Nephron (organoid): ENCODE measurements around the gene PARVB.

Source experiments
- H3K27ac Mint-ChIP-seq, 3 experiments: 2 replicates each; pipeline ENCODE4 v1.8.0; 2020; ENCODE audit warnings: mixed read lengths in 3 of 3, mild to moderate bottlenecking in 2 of 3, moderate library complexity in 1 of 3
- H3K27me3 Mint-ChIP-seq: 2 replicates; pipeline ENCODE4 v1.8.0; 2021; ENCODE audit warnings: low read depth, mild to moderate bottlenecking, moderate library complexity, mixed read lengths
- H3K36me3 Mint-ChIP-seq: 2 replicates; pipeline ENCODE4 v1.8.0; 2020; ENCODE audit warnings: low read depth, mixed read lengths
- H3K4me1 Mint-ChIP-seq: 2 replicates; pipeline ENCODE4 v1.8.0; 2020; ENCODE audit warnings: mixed read lengths
- H3K4me3 Mint-ChIP-seq, 3 experiments: 2 replicates each; pipeline ENCODE4 v1.8.0; 2020; ENCODE audit warnings: mild to moderate bottlenecking in 3 of 3, mixed read lengths in 3 of 3, moderate library complexity in 2 of 3
- H3K9me3 Mint-ChIP-seq: 2 replicates; pipeline ENCODE4 v1.8.0; 2020; ENCODE audit warnings: mixed read lengths
- TF ChIP-seq, protein P1 (sequence below), 3 experiments: fragments of 200-600 bp; sonication (generic); IDR thresholded peaks; one replicate each; pipeline ENCODE4 v1.5.0; 2021; ENCODE audit warnings: antibody characterized with exemption in 3 of 3; ENCODE audit not compliant: unreplicated experiment in 3 of 3

PARVB gene

DNA sequence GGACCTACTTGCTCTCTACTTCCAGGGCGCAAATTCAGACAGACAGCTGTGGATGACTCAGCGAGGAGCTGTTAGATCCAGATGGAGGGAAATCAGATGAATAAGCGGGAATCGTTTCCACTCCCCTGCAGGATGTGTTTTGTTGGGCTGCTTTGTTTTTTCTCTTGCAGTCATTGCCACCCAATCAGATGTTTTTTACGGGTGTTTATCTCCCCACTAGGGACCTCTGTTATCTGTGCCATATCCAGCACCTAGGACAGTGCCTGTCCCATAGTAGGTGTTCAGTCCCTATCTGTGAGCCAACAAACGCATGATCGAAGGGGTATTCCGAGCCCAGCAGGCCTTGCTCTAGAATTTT, 105.5 kb downstream of the PARVB start:
- Mint-ChIP-seq H3K36me3 (peaks cover 16% of the 10 kb centered on the region), H3K27me3 (peaks cover 5% of the 10 kb centered on the region), H3K4me1 (peaks cover 14% of the 10 kb centered on the region), H3K4me3 (no peak overlapping the region), H3K9me3 (peaks cover 22% of the 10 kb centered on the region), H3K27ac (no peak overlapping the region)
- TF ChIP-seq, protein P1, sequence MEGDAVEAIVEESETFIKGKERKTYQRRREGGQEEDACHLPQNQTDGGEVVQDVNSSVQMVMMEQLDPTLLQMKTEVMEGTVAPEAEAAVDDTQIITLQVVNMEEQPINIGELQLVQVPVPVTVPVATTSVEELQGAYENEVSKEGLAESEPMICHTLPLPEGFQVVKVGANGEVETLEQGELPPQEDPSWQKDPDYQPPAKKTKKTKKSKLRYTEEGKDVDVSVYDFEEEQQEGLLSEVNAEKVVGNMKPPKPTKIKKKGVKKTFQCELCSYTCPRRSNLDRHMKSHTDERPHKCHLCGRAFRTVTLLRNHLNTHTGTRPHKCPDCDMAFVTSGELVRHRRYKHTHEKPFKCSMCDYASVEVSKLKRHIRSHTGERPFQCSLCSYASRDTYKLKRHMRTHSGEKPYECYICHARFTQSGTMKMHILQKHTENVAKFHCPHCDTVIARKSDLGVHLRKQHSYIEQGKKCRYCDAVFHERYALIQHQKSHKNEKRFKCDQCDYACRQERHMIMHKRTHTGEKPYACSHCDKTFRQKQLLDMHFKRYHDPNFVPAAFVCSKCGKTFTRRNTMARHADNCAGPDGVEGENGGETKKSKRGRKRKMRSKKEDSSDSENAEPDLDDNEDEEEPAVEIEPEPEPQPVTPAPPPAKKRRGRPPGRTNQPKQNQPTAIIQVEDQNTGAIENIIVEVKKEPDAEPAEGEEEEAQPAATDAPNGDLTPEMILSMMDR (IDR thresholded peaks at IDR 0.05; ENCODE audit: unreplicated experiment in 3 of 3): no peak

DNA sequence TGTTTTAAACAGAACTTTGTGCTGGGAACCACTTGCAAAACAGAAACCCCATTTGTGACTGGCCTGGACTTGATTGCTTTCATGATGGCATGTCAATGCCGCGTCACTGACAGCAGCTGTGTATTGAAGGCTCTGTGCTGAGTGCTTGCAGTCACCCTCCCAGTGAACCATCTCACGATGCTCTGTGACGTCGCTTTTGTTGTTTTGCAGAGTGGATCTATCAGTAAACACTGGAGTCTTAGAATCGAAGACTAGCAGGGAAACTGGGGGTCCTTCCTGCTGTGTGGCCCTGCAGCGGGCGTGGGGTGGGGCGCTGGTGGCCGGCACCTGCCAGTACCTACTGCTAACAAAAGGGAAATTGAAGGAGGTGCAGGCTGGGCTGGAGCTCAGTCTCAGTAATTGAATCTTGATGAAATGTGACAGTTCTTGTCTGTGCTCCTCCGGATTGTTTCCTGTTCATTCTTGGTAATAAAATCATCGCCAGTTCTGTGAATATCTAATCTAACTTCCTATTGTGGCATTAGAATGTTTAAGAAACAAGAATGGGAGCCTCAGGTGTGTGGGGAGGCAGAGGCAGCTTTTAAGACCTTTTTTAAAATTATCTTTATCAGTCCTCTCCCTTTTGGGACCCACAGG, 106.1 kb downstream of the PARVB start:
- TF ChIP-seq, protein P1 (IDR thresholded peaks at IDR 0.05; ENCODE audit: unreplicated experiment in 3 of 3): no peak
- Mint-ChIP-seq H3K36me3 (peaks cover 16% of the 10 kb centered on the region), H3K27me3 (peaks cover 5% of the 10 kb centered on the region), H3K4me1 (peaks cover 14% of the 10 kb centered on the region), H3K27ac (no peak overlapping the region), H3K4me3 (no peak overlapping the region), H3K9me3 (peaks cover 19% of the 10 kb centered on the region)

DNA sequence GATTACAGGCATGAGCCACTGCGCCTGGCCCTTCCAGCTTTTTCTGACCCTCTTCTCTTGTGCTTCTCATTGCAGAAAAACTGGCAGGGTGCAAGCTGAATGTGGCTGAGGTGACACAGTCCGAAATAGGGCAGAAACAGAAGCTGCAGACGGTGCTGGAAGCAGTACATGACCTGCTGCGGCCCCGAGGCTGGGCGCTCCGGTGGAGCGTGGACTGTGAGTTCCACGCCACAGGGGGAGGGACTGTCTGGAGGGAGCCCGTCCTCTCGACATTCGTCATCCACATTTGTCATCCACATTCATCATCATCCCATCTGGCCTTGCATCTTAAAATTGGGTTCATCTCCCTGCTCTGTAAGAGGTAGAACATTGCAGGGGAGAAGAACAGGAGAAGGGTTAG, 107.3 kb downstream of the PARVB start:
- no peak overlapping the region for H3K4me3 Mint-ChIP-seq
- peaks cover 20% of the 10 kb centered on the region for H3K36me3 Mint-ChIP-seq
- H3K27me3 Mint-ChIP-seq: peaks cover 11% of the 10 kb centered on the region
- TF ChIP-seq, protein P1 (IDR thresholded peaks at IDR 0.05; ENCODE audit: unreplicated experiment in 3 of 3): no peak
- H3K27ac Mint-ChIP-seq: no peak overlapping the region
- H3K4me1 Mint-ChIP-seq: peaks cover 14% of the 10 kb centered on the region
- H3K9me3 Mint-ChIP-seq: peaks cover 18% of the 10 kb centered on the region

DNA sequence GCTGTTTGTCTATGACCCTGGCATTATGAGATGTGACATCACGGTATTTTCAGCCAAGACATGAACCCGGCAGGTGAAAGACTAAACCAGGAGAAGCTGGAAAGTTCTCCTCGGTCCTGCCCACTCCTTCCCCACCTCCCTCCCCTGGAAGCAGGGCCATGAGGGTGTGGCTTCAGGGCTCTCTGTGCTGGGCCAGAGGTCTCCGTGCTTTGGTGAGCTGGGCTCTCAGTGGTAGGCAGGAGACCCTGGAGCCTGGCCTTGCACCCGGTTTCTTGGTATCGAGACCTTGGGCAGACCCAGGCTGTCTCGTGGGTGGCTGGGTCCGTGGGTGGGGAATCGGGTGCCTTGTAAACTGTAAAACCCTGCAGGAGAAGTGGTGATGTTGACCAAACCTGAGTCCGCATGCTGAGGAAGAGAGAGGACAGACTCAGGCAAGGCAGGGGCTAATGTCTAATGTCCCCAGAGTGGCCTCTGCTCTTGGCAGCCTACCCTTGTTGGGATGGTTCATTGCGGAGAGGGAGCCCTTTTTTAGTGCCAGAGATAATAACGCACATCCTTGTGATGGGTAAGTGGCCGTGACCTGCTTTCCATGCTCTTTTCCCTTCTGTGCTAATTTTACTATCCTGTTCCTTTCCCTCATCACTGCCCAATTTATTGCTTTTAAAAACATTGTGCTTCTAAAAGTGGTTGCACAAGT, 108.0 kb downstream of the PARVB start:
- Mint-ChIP-seq H3K4me1 (peaks cover 14% of the 10 kb centered on the region), H3K27me3 (peaks cover 11% of the 10 kb centered on the region), H3K4me3 (no peak overlapping the region)

DNA sequence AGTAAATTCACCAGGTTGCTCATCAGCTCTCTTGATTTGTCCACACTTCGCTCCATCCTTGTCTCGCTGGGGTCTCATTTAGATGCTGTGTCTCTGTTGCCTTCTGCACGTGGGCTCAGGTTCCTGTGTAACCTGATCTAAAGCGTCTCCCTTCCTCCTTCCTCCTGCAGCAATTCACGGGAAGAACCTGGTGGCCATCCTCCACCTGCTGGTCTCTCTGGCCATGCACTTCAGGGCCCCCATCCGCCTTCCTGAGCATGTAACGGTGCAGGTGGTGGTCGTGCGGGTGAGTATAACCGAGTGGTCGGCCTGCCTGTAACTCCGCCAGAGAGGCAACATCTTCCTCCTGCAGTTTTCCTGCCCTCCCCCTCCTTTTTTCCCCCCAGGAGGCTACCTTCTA, 108.6 kb downstream of the PARVB start:
- Mint-ChIP-seq H3K27ac (no peak overlapping the region), H3K4me1 (peaks cover 14% of the 10 kb centered on the region), H3K27me3 (peaks cover 11% of the 10 kb centered on the region), H3K9me3 (peaks cover 16% of the 10 kb centered on the region), H3K4me3 (no peak overlapping the region), H3K36me3 (peaks cover 22% of the 10 kb centered on the region)
- TF ChIP-seq, protein P1 (IDR thresholded peaks at IDR 0.05; ENCODE audit: unreplicated experiment in 3 of 3): no peak

More for the DNA sequence above, 108.0 kb downstream of the PARVB start:
- Mint-ChIP-seq H3K9me3 (peaks cover 16% of the 10 kb centered on the region), H3K36me3 (peaks cover 23% of the 10 kb centered on the region), H3K27ac (no peak overlapping the region)
- TF ChIP-seq, protein P1 (IDR thresholded peaks at IDR 0.05; ENCODE audit: unreplicated experiment in 3 of 3): no peak

DNA sequence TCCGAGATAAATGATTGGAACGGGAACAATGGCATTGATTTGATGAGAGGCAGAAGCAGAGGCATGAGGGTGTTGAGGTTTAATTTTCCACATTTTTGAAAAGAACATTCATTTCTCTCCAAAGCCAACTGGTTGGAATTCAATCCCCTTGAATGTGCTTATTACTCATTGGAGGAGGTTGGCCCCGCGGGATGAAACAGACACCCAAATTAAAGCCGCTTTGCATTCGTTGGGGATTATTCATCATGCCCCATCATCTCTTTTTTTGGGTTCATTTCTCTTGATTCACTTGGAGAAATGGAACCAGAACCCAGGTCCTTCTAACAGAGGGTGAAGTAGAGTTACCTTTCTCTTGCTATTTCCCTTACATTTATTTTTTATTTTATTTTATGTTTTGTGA, 109.1 kb downstream of the PARVB start:
- Mint-ChIP-seq H3K4me3 (no peak overlapping the region), H3K9me3 (peaks cover 16% of the 10 kb centered on the region), H3K36me3 (peaks cover 26% of the 10 kb centered on the region), H3K27ac (no peak overlapping the region), H3K4me1 (peaks cover 14% of the 10 kb centered on the region), H3K27me3 (peaks cover 11% of the 10 kb centered on the region)
- TF ChIP-seq, protein P1 (IDR thresholded peaks at IDR 0.05; ENCODE audit: unreplicated experiment in 3 of 3): no peak
